Activated gamma-delta T cell treated with Interleukin-2 at 50 U/mL for 16 hours (primary cell): ENCODE results near the gene NOC3L.

ENCODE experiments used
- DNase-seq: peaks from one replicate; pipeline ENCODE4 v3.0.0-alpha.2; 2020

The NOC3L gene

GRCh38 chr10:94300042-94300441, 62.7 kb downstream of the NOC3L start:
- DNase-seq = no peak

- no peak for DNase-seq
These were observed 63.3 kb downstream of the NOC3L start for GRCh38 chr10:94299417-94299816.

- no peak for DNase-seq
These were observed 68.6 kb downstream of the NOC3L start for GRCh38 chr10:94294168-94294567.

- no peak for DNase-seq
These were observed 69.4 kb downstream of the NOC3L start for GRCh38 chr10:94293354-94293753.

GRCh38 chr10:94292434-94293090, 70.2 kb downstream of the NOC3L start:
- DNase-seq = no peak

GRCh38 chr10:94288361-94289101, 74.2 kb downstream of the NOC3L start:
- DNase-seq = no peak

- no peak for DNase-seq
These were observed 75.4 kb downstream of the NOC3L start for GRCh38 chr10:94287336-94287735.

GRCh38 chr10:94286901-94287300, 75.8 kb downstream of the NOC3L start:
- no peak for DNase-seq

- no peak for DNase-seq
These were observed 77.5 kb downstream of the NOC3L start for GRCh38 chr10:94285271-94285670.
